HCT116 (cell line): ENCODE measurements around the gene RIT2. TPM values are rescaled to one million over a fixed set of nuclear protein-coding genes. Genes with fewer than 3 reads are reported as not detected.

Experiments
- ATAC-seq: fragments of 200-7000 bp; cut with Tn5 transposase; 2 replicates; pipeline ENCODE4 v1.9.1; 2020; ENCODE audit warnings: mild to moderate bottlenecking, moderate library complexity
- BruUV-seq: library from RNA; stranded (reverse); fragments of 400-500 nt; replicated peaks from 2 replicates; lab custom pipeline; 2021; lab: Mats Ljungman, UMichigan
- CTCF ChIA-PET: fragments of 300-600 bp; sonication (Branson Sonifier 250); formaldehyde crosslinking; loops from one replicate; lab custom pipeline; 2021; ENCODE audit warnings: antibody characterized with exemption; lab: Charles Lee
- POLR2A ChIA-PET: fragments of 300-600, 350-600 bp; sonication (Branson Sonifier 250); formaldehyde crosslinking; loops from one replicate; lab custom pipeline; 2021; ENCODE audit warnings: antibody characterized with exemption; lab: Charles Lee
- RAD21 ChIA-PET, 2 experiments: fragments of 300-600 bp; sonication (Branson Sonifier 250); formaldehyde crosslinking; loops; one replicate each; lab custom pipeline; 2023; ENCODE audit warnings: low total read pairs in 2 of 2; ENCODE audit not compliant: uncharacterized antibody in 2 of 2, unreplicated experiment in 2 of 2, low non-redundant PET in 1 of 2; lab: Charles Lee
- DNase-seq: peaks from one replicate; pipeline ENCODE4 v3.0.0-alpha.2; 2010; ENCODE audit warnings: low read depth, low spot score
- H2AFZ ChIP-seq: fragments of 200-600 bp; shearing (Covaris generic), sonication (generic); 2 replicates; pipeline ENCODE4 v1.6.1; 2017; ENCODE audit warnings: low read depth, mixed run types, mixed read lengths, antibody characterized with exemption, low read length; ENCODE audit not compliant: poor library complexity, severe bottlenecking
- H3K27ac ChIP-seq: 2 replicates; pipeline ENCODE4 v1.5.1; 2012; ENCODE audit warnings: low read depth, low read length
- H3K27me3 ChIP-seq: fragments of 200-600 bp; sonication (generic); 2 replicates; pipeline ENCODE4 v1.6.1; 2016; ENCODE audit warnings: mixed run types, low read length, mixed read lengths; ENCODE audit not compliant: insufficient read depth
- H3K36me3 ChIP-seq, 2 experiments: fragments of 200-500 bp in 1 of 2; fragments of 200-600 bp in 1 of 2; sonication (Bioruptor generic) in 1 of 2; sonication (generic) in 1 of 2; 2 replicates each; pipeline versions ENCODE4 v1.5.1 to v1.6.1; 2014 to 2016; ENCODE audit warnings: low read length in 2 of 2, inconsistent platforms in 1 of 2, mixed read lengths in 1 of 2, mixed run types in 1 of 2; ENCODE audit not compliant: insufficient read depth in 2 of 2, control insufficient read depth in 1 of 2
- H3K4me1 ChIP-seq, 2 experiments: fragments of 200-600 bp in 1 of 2; sonication (generic) in 1 of 2; 2 replicates each; pipeline versions ENCODE4 v1.5.1 to v1.6.1; 2012 to 2017; ENCODE audit warnings: low read length in 2 of 2, inconsistent platforms in 1 of 2, mild to moderate bottlenecking in 1 of 2, mixed read lengths in 1 of 2, mixed run types in 1 of 2, moderate library complexity in 1 of 2; ENCODE audit not compliant: insufficient read depth in 2 of 2, control insufficient read depth in 1 of 2
- H3K4me2 ChIP-seq: fragments of 200-600 bp; sonication (generic); 2 replicates; pipeline ENCODE4 v1.6.1; 2017; ENCODE audit warnings: mixed run types, low read length, mixed read lengths
- H3K4me3 ChIP-seq, 2 experiments: fragments of 200-600 bp in 1 of 2; sonication (generic) in 1 of 2; replicated peaks in 1 of 2; 2 replicates each; pipeline ENCODE4 v1.5.1; 2011 to 2016; ENCODE audit warnings: low read length in 2 of 2, control low read depth in 1 of 2, low read depth in 1 of 2, mild to moderate bottlenecking in 1 of 2, mixed read lengths in 1 of 2, mixed run types in 1 of 2
- H3K79me2 ChIP-seq: fragments of 200-600 bp; sonication (generic); 2 replicates; pipeline ENCODE4 v1.6.1; 2017; ENCODE audit warnings: mild to moderate bottlenecking, mixed run types, low read length, moderate library complexity, mixed read lengths; ENCODE audit not compliant: insufficient read depth
- H3K9ac ChIP-seq: fragments of 200-600 bp; sonication (generic); 2 replicates; pipeline ENCODE4 v1.6.1; 2016; ENCODE audit warnings: low read length, mixed read lengths
- H3K9me2 ChIP-seq: fragments of 200-600 bp; sonication (generic), shearing (Covaris generic); 2 replicates; pipeline ENCODE4 v1.6.1; 2017; ENCODE audit warnings: mixed run types, mild to moderate bottlenecking, moderate library complexity; ENCODE audit not compliant: insufficient read depth
- H3K9me3 ChIP-seq, 2 experiments: fragments of 200-500 bp in 1 of 2; fragments of 200-600 bp in 1 of 2; sonication (Bioruptor generic) in 1 of 2; sonication (generic) in 1 of 2; 2 replicates each; pipeline ENCODE4 v1.6.1; 2014 to 2017; ENCODE audit warnings: low read length in 2 of 2, mixed read lengths in 2 of 2, inconsistent platforms in 1 of 2, low read depth in 1 of 2, mild to moderate bottlenecking in 1 of 2, mixed run types in 1 of 2, moderate library complexity in 1 of 2; ENCODE audit not compliant: control insufficient read depth in 1 of 2, insufficient read depth in 1 of 2
- H4K20me1 ChIP-seq: fragments of 200-600 bp; sonication (generic), shearing (Covaris generic); 2 replicates; pipeline ENCODE4 v1.6.1; 2017; ENCODE audit warnings: mixed run types, mild to moderate bottlenecking, moderate library complexity; ENCODE audit not compliant: insufficient read depth
- ATF3 ChIP-seq: IDR thresholded peaks from 2 replicates; pipeline ENCODE4 v1.6.1; 2012
- CEBPB ChIP-seq: IDR thresholded peaks from 2 replicates; pipeline ENCODE4 v1.6.1; 2012; ENCODE audit warnings: low read depth
- EZH2phosphoT487 ChIP-seq: fragments of 200-600 bp; IDR thresholded peaks from 2 replicates; pipeline ENCODE4 v1.6.1; 2018; ENCODE audit warnings: antibody characterized with exemption, borderline replicate concordance
- JUND ChIP-seq: IDR thresholded peaks from 2 replicates; pipeline ENCODE4 v1.6.1; 2012
- POLR2AphosphoS5 ChIP-seq: IDR thresholded peaks from 2 replicates; pipeline ENCODE4 v1.6.1; 2011; ENCODE audit warnings: mild to moderate bottlenecking, low read depth, low read length, moderate library complexity
- SP1 ChIP-seq: IDR thresholded peaks from 2 replicates; pipeline ENCODE4 v1.6.1; 2012; ENCODE audit warnings: low read depth
- SRF ChIP-seq: IDR thresholded peaks from 2 replicates; pipeline ENCODE4 v1.6.1; 2012; ENCODE audit warnings: low read depth
- TCF7L2 ChIP-seq: IDR thresholded peaks from 2 replicates; pipeline ENCODE4 v1.7.0; 2011; ENCODE audit warnings: borderline replicate concordance, inconsistent platforms; ENCODE audit not compliant: insufficient read depth, insufficient read length; ENCODE audit errors: extremely low read depth
- intact Hi-C: fragments of 100-400 bp; cut with micrococcal nuclease; formaldehyde crosslinking; loops from 2 replicates; pipeline ENCODE4 v1.10.0; 2022
- total RNA-seq: library from RNA; stranded (reverse); gene quantifications from one replicate; pipeline ENCODE4 v1.2.1, GENCODE V29; 2021; ENCODE audit not compliant: unreplicated experiment
- TF ChIP-seq, protein P1 (sequence below): IDR thresholded peaks from 2 replicates; pipeline ENCODE4 v1.6.1; 2012; ENCODE audit warnings: low read depth
- TF ChIP-seq, protein P2 (sequence below), 3 experiments: fragments of 200-600 bp in 1 of 3; sonication (generic) in 1 of 3; IDR thresholded peaks in 2 of 3; conservative IDR thresholded peaks in 1 of 3; 2 replicates each; pipeline ENCODE4 v1.5.1; 2012 to 2017; ENCODE audit warnings: low read depth in 2 of 3, low read length in 2 of 3, antibody characterized with exemption in 1 of 3, borderline replicate concordance in 1 of 3, control low read depth in 1 of 3, mild to moderate bottlenecking in 1 of 3, mixed read lengths in 1 of 3, mixed run types in 1 of 3, moderate library complexity in 1 of 3; ENCODE audit not compliant: insufficient read depth in 1 of 3

The RIT2 gene
- total RNA-seq, 1 experiment from 2014 or later: not detected

GRCh38 chr18:43108882-43109281, 6.6 kb downstream of the RIT2 start:
- CTCF ChIA-PET: no interaction called here
- Histone ChIP-seq H2AFZ (no peak overlapping the region), H3K9me2 (no peaks in the 10 kb centered on the region), H3K9ac (no peak overlapping the region), H3K27me3 (no peaks in the 10 kb centered on the region), H3K36me3 (no peaks in the 10 kb centered on the region), H3K4me2 (no peak overlapping the region), H3K27ac (no peak overlapping the region), H4K20me1 (no peaks in the 10 kb centered on the region), H3K4me3 (no peak overlapping the region), H3K79me2 (no peaks in the 10 kb centered on the region), H3K9me3 (peaks cover 0 to 28% of the 10 kb centered on the region in 2 experiments; a peak in 2 of 4 replicates), H3K4me1 (no peaks in the 10 kb centered on the region)
- POLR2A ChIA-PET: no interaction called here
- intact Hi-C loops: no loop called here
- BruUV-seq: no TSS peak
- RAD21 ChIA-PET: no interaction called here
- ATAC-seq (no peak), DNase-seq (no peak)
- no peak for TF ChIP-seq EZH2phosphoT487
- TF ChIP-seq JUND: no peak
- TF ChIP-seq, protein P1, sequence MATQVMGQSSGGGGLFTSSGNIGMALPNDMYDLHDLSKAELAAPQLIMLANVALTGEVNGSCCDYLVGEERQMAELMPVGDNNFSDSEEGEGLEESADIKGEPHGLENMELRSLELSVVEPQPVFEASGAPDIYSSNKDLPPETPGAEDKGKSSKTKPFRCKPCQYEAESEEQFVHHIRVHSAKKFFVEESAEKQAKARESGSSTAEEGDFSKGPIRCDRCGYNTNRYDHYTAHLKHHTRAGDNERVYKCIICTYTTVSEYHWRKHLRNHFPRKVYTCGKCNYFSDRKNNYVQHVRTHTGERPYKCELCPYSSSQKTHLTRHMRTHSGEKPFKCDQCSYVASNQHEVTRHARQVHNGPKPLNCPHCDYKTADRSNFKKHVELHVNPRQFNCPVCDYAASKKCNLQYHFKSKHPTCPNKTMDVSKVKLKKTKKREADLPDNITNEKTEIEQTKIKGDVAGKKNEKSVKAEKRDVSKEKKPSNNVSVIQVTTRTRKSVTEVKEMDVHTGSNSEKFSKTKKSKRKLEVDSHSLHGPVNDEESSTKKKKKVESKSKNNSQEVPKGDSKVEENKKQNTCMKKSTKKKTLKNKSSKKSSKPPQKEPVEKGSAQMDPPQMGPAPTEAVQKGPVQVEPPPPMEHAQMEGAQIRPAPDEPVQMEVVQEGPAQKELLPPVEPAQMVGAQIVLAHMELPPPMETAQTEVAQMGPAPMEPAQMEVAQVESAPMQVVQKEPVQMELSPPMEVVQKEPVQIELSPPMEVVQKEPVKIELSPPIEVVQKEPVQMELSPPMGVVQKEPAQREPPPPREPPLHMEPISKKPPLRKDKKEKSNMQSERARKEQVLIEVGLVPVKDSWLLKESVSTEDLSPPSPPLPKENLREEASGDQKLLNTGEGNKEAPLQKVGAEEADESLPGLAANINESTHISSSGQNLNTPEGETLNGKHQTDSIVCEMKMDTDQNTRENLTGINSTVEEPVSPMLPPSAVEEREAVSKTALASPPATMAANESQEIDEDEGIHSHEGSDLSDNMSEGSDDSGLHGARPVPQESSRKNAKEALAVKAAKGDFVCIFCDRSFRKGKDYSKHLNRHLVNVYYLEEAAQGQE: no peak

DNA sequence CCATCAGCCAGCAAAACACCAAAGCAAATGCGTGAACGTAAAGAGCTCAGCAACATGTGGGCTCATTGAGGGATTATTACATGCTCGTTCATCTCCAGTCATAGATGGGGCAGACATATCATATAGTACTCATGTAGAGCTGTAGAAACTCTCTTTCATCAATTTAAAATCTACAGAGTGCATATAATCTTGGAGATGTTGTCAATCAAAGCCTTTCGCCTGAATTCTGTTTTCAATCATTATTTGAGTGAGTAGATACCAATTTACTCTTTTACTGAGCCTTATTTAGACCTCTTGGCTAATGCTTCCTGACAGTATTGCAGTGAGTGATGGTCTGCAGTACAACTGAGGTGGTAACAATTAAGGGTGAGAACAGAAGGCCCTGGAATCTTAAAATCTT, 7.0 kb downstream of the RIT2 start:
- peaks cover 0 to 28% of the 10 kb centered on the region in 2 experiments; a peak in 2 of 4 replicates for H3K9me3 ChIP-seq
- H3K27ac ChIP-seq: no peak overlapping the region
- POLR2A ChIA-PET: no interaction called here
- no peak for ATAC-seq
- no peak overlapping the region for H3K4me3 ChIP-seq
- no peaks in the 10 kb centered on the region for H4K20me1 ChIP-seq
- H3K4me1 ChIP-seq: no peaks in the 10 kb centered on the region
- no TSS peak for BruUV-seq
- RAD21 ChIA-PET: no interaction called here
- intact Hi-C loops: no loop called here
- no peak overlapping the region for H3K9ac ChIP-seq
- no peak overlapping the region for H3K4me2 ChIP-seq
- CTCF ChIA-PET: no interaction called here
- H3K9me2 ChIP-seq: no peaks in the 10 kb centered on the region
- no peaks in the 10 kb centered on the region for H3K79me2 ChIP-seq
- DNase-seq: no peak
- H3K27me3 ChIP-seq: no peaks in the 10 kb centered on the region
- H2AFZ ChIP-seq: no peak overlapping the region
- no peaks in the 10 kb centered on the region for H3K36me3 ChIP-seq
- TF ChIP-seq, protein P1: no peak
- no peak for TF ChIP-seq JUND
- TF ChIP-seq POLR2AphosphoS5: no peak
- TF ChIP-seq TCF7L2: no peak
- TF ChIP-seq, protein P2, sequence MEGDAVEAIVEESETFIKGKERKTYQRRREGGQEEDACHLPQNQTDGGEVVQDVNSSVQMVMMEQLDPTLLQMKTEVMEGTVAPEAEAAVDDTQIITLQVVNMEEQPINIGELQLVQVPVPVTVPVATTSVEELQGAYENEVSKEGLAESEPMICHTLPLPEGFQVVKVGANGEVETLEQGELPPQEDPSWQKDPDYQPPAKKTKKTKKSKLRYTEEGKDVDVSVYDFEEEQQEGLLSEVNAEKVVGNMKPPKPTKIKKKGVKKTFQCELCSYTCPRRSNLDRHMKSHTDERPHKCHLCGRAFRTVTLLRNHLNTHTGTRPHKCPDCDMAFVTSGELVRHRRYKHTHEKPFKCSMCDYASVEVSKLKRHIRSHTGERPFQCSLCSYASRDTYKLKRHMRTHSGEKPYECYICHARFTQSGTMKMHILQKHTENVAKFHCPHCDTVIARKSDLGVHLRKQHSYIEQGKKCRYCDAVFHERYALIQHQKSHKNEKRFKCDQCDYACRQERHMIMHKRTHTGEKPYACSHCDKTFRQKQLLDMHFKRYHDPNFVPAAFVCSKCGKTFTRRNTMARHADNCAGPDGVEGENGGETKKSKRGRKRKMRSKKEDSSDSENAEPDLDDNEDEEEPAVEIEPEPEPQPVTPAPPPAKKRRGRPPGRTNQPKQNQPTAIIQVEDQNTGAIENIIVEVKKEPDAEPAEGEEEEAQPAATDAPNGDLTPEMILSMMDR (IDR thresholded peaks at IDR 0.05 in 2 of 3, conservative IDR thresholded peaks at IDR 0.05 in 1 of 3; ENCODE audit: borderline replicate concordance in 1 of 3, insufficient read depth in 1 of 3, low read depth in 2 of 3, low read length in 2 of 3): no peak
- no peak for TF ChIP-seq SRF
- no peak for TF ChIP-seq SP1
- no peak for TF ChIP-seq ATF3
- no peak for TF ChIP-seq CEBPB
